Right lobe of liver (tissue), 6 donors: Measurements from ENCODE around the gene CLEC2L. TPM values are rescaled to one million over a fixed set of nuclear protein-coding genes. Genes with fewer than 3 reads are reported as not detected.
A peak's percentile ranks its signal among the peaks of the same experiment; 100 is the strongest.

Experiments used
- ATAC-seq, 4 donors: fragments of 200-7000 bp; cut with Tn5 transposase; one replicate each; pipeline ENCODE4 v1.9.1; 2020; ENCODE audit warnings: mild to moderate bottlenecking in 4 of 4, moderate library complexity in 4 of 4
- DNase-seq, 3 donors: peaks; one replicate each; pipeline ENCODE4 v3.0.0-alpha.2; 2020
- H3K27ac ChIP-seq, 3 donors: fragments of 200-600 bp; one replicate each; pipeline ENCODE4 v1.8.0; 2022
- H3K27me3 ChIP-seq, 2 donors: fragments of 200-600 bp; one replicate each; pipeline ENCODE4 v1.8.0; 2022
- H3K36me3 ChIP-seq, 4 donors: fragments of 200-600 bp; sonication (generic) in 1 of 4; one replicate each; pipeline versions ENCODE4 v1.5.1 to v1.8.0; 2017 to 2022; ENCODE audit warnings: control low read depth in 1 of 4
- H3K4me1 ChIP-seq, 4 donors: fragments of 200-600 bp; sonication (generic) in 1 of 4; one replicate each; pipeline versions ENCODE4 v1.5.1 to v1.8.0; 2017 to 2022; ENCODE audit warnings: control low read depth in 1 of 4
- H3K4me3 ChIP-seq, 3 donors: fragments of 200-600 bp; one replicate each; pipeline ENCODE4 v1.8.0; 2022
- H3K9me3 ChIP-seq, 4 donors: fragments of 200-600 bp; sonication (generic) in 1 of 4; one replicate each; pipeline versions ENCODE4 v1.5.1 to v1.8.0; 2017 to 2022; ENCODE audit warnings: control low read depth in 1 of 4
- CTCF ChIP-seq, 4 donors: fragments of 200-600 bp in 3 of 4; fragments of 450-650 bp in 1 of 4; IDR thresholded peaks; one replicate each; pipeline versions ENCODE4 v1.5.1 to v1.8.0; 2016 to 2022; ENCODE audit warnings: antibody characterized with exemption in 4 of 4, mild to moderate bottlenecking in 2 of 4
- POLR2A ChIP-seq: fragments of 450-650 bp; IDR thresholded peaks from one replicate; pipeline ENCODE4 v1.6.1; 2017; ENCODE audit warnings: antibody characterized with exemption, mild to moderate bottlenecking
- WGBS: methylation state at CpG from one replicate; pipeline ENCODE4 v1.1.6; 2018; ENCODE audit warnings: low coverage, low lambda C conversion rate; ENCODE audit not compliant: insufficient coverage; ENCODE audit errors: missing lambda C conversion rate; 5-methylcytosine and 5-hydroxymethylcytosine counted together
- intact Hi-C, 2 donors: fragments of 100-400 bp; cut with DNase I; formaldehyde crosslinking; loops; one replicate each; pipeline versions ENCODE4 v1.11.2 to v1.14.1; 2022
- total RNA-seq, 6 experiments: library from RNA; depleted of rRNA in 2 of 6; stranded (reverse); fragments of >200 nt in 2 of 6; fragmentation: NEBNext Ultra II Directional in 3 of 6; extraction: Animal tissue kit (Norgen Biotek cat#: 25700) in 3 of 6; gene quantifications; one replicate each; pipeline versions ENCODE4 v1.1.0 to v1.2.4, GENCODE V29; 2016 to 2023
- donor health status: DM: no; HTN: yes; CAD: no.
- donor health status: DM: no; HTN: no; CAD: no.
- donor health status: DM: no; HTN: no; CAD: no.
- donor health status: DM: no; HTN: yes; CAD: no.
- donor health status: DM: no; HTN: yes; CAD: no.

CLEC2L gene
- total RNA-seq, 6 experiments from 2014 or later: not detected

GRCh38 chr7:139531094-139531493 lies 7.6 kb downstream of the CLEC2L start:
- H3K27ac ChIP-seq: no peak overlapping the region
- DNase-seq (no peak), ATAC-seq (no peak)
- H3K36me3 ChIP-seq: no peaks in the 10 kb centered on the region
- 50% methylated on average over 1 of the region's 1 CpG for WGBS
- no peaks in the 10 kb centered on the region for H3K4me1 ChIP-seq
- H3K9me3 ChIP-seq: no peaks in the 10 kb centered on the region
- TF ChIP-seq CTCF (IDR thresholded peaks at IDR 0.05) (no peak), POLR2A (no peak)
- intact Hi-C loops: no loop called here
- H3K27me3 ChIP-seq: no peaks in the 10 kb centered on the region
- no peak overlapping the region for H3K4me3 ChIP-seq

- H3K36me3 ChIP-seq: no peaks in the 10 kb centered on the region
- no peak for ATAC-seq
- no peaks in the 10 kb centered on the region for H3K27me3 ChIP-seq
- peak in 1 of 3 donors; percentile 2 for DNase-seq
- no peak overlapping the region for H3K4me3 ChIP-seq
- H3K4me1 ChIP-seq: no peaks in the 10 kb centered on the region
- H3K27ac ChIP-seq: no peak overlapping the region
- TF ChIP-seq POLR2A (no peak), CTCF (IDR thresholded peaks at IDR 0.05) (no peak)
- H3K9me3 ChIP-seq: no peaks in the 10 kb centered on the region
- intact Hi-C loops: no loop called here
- WGBS: 70% methylated on average over 6 of the region's 6 CpGs
Measured at GRCh38 chr7:139532636-139533155, 9.2 kb downstream of the CLEC2L start.

GRCh38 chr7:139534096-139534495 lies 10.6 kb downstream of the CLEC2L start:
- no peak overlapping the region for H3K4me3 ChIP-seq
- H3K36me3 ChIP-seq: no peaks in the 10 kb centered on the region
- no peak overlapping the region for H3K27ac ChIP-seq
- TF ChIP-seq CTCF (IDR thresholded peaks at IDR 0.05): no peak
- no peak for TF ChIP-seq POLR2A
- WGBS: 83% methylated on average over 6 of the region's 9 CpGs
- H3K9me3 ChIP-seq: no peaks in the 10 kb centered on the region
- DNase-seq (peak in 1 of 3 donors; percentile 2), ATAC-seq (no peak)
- H3K4me1 ChIP-seq: no peaks in the 10 kb centered on the region
- intact Hi-C loops: no loop called here
- H3K27me3 ChIP-seq: no peaks in the 10 kb centered on the region

GRCh38 chr7:139534966-139535651 lies 11.6 kb downstream of the CLEC2L start:
- Histone ChIP-seq H3K4me3 (no peak overlapping the region), H3K27me3 (no peaks in the 10 kb centered on the region), H3K4me1 (no peaks in the 10 kb centered on the region), H3K9me3 (no peaks in the 10 kb centered on the region), H3K36me3 (no peaks in the 10 kb centered on the region), H3K27ac (no peak overlapping the region)
- TF ChIP-seq POLR2A (no peak), CTCF (IDR thresholded peaks at IDR 0.05) (no peak)
- 46% methylated on average over 7 of the region's 7 CpGs for WGBS
- no peak for ATAC-seq
- peak in 1 of 3 donors; percentile 4 for DNase-seq
- intact Hi-C loops: no loop called here
